HFFc6 (cell line): ENCODE results near the gene TMEM178A. TPM values are rescaled to one million over a fixed set of nuclear protein-coding genes. Genes with fewer than 3 reads are reported as not detected.

ENCODE experiments used
- DNase-seq: peaks from one replicate; pipeline ENCODE4 v3.0.0-alpha.2; 2018
- H3K27ac Mint-ChIP-seq: 2 replicates; pipeline ENCODE4 v1.8.0; 2020; ENCODE audit warnings: mild to moderate bottlenecking, mixed read lengths
- H3K27me3 Mint-ChIP-seq: 2 replicates; pipeline ENCODE4 v1.8.0; 2021; ENCODE audit warnings: mild to moderate bottlenecking, moderate library complexity, mixed read lengths; ENCODE audit not compliant: insufficient read depth
- H3K36me3 Mint-ChIP-seq: 2 replicates; pipeline ENCODE4 v1.8.0; 2021; ENCODE audit warnings: low read depth, mixed read lengths
- H3K4me1 Mint-ChIP-seq: 2 replicates; pipeline ENCODE4 v1.8.0; 2020; ENCODE audit warnings: low read depth, mixed read lengths
- H3K4me3 Mint-ChIP-seq: 2 replicates; pipeline ENCODE4 v1.8.0; 2020; ENCODE audit warnings: mild to moderate bottlenecking, moderate library complexity, mixed read lengths
- H3K9me3 Mint-ChIP-seq: 2 replicates; pipeline ENCODE4 v1.8.0; 2020; ENCODE audit warnings: mild to moderate bottlenecking, mixed read lengths
- total RNA-seq, 6 experiments: library from RNA; stranded (reverse); fragmentation: NEBNext Ultra II Directional; extraction: Animal tissue kit (Norgen Biotek cat#: 25700); gene quantifications; 2 replicates in 1 of 6; 3 replicates in 5 of 6; pipeline ENCODE4 v1.2.3, GENCODE V29; 2021
- TF ChIP-seq, protein P1 (sequence below): fragments of 200-600 bp; sonication (generic); IDR thresholded peaks from 2 replicates; pipeline ENCODE4 v1.5.0; 2021; ENCODE audit warnings: antibody characterized with exemption, mild to moderate bottlenecking

TMEM178A gene
- total RNA-seq, 6 experiments from 2014 or later = 0.18 to 0.99 (median 0.44) TPM

DNA sequence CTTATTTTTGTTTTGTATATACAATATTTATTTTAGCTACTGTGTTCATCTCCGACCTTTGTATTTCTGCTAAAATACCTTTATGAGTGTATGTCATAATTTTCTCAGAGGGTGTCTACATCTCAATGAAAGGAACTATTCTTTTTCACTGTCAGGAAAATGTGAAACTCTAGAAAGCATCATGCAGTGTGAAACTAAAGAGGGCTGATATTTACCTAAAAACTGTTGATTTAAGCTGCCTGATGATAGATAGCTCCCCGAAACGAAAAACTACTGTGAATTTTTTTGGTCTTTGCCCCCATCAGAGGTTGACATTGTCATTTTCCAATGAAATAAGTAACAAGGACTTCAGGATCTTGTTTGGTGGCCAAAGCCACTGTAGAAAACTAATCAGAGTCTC is 38.8 kb downstream of the TMEM178A start:
- Mint-ChIP-seq H3K36me3 (peaks cover 22% of the 10 kb centered on the region), H3K27ac (no peak overlapping the region), H3K4me1 (no peaks in the 10 kb centered on the region), H3K4me3 (no peak overlapping the region), H3K27me3 (peaks cover 2% of the 10 kb centered on the region), H3K9me3 (peaks cover 27% of the 10 kb centered on the region)
- no peak for DNase-seq
- TF ChIP-seq, protein P1, sequence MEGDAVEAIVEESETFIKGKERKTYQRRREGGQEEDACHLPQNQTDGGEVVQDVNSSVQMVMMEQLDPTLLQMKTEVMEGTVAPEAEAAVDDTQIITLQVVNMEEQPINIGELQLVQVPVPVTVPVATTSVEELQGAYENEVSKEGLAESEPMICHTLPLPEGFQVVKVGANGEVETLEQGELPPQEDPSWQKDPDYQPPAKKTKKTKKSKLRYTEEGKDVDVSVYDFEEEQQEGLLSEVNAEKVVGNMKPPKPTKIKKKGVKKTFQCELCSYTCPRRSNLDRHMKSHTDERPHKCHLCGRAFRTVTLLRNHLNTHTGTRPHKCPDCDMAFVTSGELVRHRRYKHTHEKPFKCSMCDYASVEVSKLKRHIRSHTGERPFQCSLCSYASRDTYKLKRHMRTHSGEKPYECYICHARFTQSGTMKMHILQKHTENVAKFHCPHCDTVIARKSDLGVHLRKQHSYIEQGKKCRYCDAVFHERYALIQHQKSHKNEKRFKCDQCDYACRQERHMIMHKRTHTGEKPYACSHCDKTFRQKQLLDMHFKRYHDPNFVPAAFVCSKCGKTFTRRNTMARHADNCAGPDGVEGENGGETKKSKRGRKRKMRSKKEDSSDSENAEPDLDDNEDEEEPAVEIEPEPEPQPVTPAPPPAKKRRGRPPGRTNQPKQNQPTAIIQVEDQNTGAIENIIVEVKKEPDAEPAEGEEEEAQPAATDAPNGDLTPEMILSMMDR = no peak

DNA sequence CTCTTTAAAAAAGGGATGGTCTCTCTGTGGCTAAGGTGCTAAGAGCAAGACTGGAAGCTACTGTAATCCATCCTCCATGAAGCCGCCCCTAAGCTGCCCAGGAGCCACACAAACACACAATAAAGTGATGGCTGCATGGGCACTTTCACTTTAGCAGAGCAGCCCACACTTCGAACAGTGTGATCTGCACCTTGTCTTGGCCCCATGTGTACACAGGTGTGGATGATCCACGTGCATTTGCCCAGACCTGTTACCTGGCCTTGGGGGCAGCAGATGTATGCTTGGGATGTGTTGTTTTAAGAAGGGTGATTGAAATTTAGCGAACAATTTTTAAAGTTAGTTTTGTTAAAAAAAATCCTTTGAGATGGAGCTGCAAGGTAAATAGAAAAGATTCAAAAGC is 39.9 kb downstream of the TMEM178A start:
- Mint-ChIP-seq H3K27ac (no peak overlapping the region), H3K36me3 (peaks cover 22% of the 10 kb centered on the region), H3K9me3 (peaks cover 22% of the 10 kb centered on the region), H3K4me3 (no peak overlapping the region), H3K4me1 (no peaks in the 10 kb centered on the region), H3K27me3 (peaks cover 2% of the 10 kb centered on the region)
- TF ChIP-seq, protein P1 = no peak
- DNase-seq = no peak

DNA sequence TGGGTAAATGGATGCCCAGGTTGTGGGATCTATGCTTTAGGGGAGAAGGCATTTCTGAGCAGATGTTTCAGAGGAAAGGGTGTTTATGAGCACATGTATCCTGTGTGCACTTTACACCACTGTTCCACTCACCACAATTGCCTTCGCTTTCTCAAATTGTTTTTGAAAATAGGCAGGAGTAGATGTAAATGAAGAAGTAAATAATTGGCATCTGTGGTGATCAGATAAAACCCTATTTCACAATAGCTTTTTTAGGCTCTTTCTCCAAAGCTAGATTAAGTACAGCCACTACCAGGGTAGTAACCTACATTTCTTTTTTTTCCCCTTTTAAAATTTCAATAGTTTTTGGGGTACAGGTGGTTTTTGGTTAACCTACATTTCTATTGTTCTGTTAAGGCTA is 40.6 kb downstream of the TMEM178A start:
- Mint-ChIP-seq H3K9me3 (peaks cover 15% of the 10 kb centered on the region), H3K36me3 (peaks cover 17% of the 10 kb centered on the region), H3K4me3 (no peak overlapping the region), H3K27me3 (peaks cover 2% of the 10 kb centered on the region), H3K27ac (no peak overlapping the region), H3K4me1 (no peaks in the 10 kb centered on the region)
- TF ChIP-seq, protein P1 = no peak
- no peak for DNase-seq

GRCh38 chr2:39706945-39707344 is 41.2 kb downstream of the TMEM178A start:
- DNase-seq = no peak
- Mint-ChIP-seq H3K27ac (no peak overlapping the region), H3K9me3 (peaks cover 9% of the 10 kb centered on the region), H3K4me1 (no peaks in the 10 kb centered on the region), H3K4me3 (no peak overlapping the region), H3K27me3 (peaks cover 2% of the 10 kb centered on the region), H3K36me3 (peaks cover 10% of the 10 kb centered on the region)
- TF ChIP-seq, protein P1 = no peak

DNA sequence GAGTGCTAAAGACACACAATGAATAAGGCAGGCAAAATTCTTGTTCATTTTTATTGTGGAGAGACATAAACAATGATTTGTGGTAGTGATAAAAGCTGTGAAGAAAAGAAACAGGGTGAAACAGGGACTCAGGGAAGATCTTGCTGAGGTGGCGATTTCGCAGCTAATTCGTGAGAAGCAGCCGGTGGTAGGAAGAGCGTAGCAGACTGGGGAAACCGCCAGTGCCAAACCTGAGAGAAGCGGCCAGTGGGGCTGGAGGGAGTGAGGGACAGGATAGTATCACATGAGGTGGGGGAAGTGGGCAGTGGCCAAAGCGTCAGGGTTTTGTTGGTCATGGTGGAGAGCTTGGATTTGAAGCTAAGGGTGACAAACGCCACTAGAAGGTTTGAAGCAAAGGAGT is 42.3 kb downstream of the TMEM178A start:
- Mint-ChIP-seq H3K27me3 (peaks cover 2% of the 10 kb centered on the region), H3K36me3 (peaks cover 5% of the 10 kb centered on the region; the same call in 1 of the 2 replicates), H3K9me3 (peaks cover 4% of the 10 kb centered on the region; the same call in 1 of the 2 replicates), H3K4me1 (no peaks in the 10 kb centered on the region), H3K27ac (no peak overlapping the region), H3K4me3 (no peak overlapping the region)
- DNase-seq = no peak
- TF ChIP-seq, protein P1 = no peak

DNA sequence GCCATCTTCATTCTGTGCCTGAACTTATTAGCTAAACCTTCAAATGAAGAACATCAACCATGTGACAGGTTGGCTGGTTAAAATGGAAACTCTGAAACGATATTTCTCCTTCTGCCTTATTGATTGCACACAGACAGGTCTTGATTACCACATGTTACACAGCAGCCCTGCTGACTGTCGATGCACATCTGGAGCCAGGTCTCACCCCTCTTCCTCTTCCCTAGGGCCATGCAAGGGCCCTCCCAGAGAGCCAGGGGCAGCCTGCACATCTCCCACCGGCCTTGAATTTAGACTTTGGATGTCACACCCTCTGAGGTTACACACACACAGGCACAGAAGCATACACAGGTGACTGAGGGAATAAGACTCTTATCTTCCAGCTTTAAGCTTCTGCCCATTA is 45.1 kb downstream of the TMEM178A start:
- Mint-ChIP-seq H3K36me3 (peaks cover 5% of the 10 kb centered on the region; the same call in 1 of the 2 replicates), H3K9me3 (peaks cover 4% of the 10 kb centered on the region; the same call in 1 of the 2 replicates), H3K4me3 (no peak overlapping the region), H3K4me1 (no peaks in the 10 kb centered on the region), H3K27me3 (peaks cover 3% of the 10 kb centered on the region), H3K27ac (no peak overlapping the region)
- DNase-seq = no peak
- TF ChIP-seq, protein P1 = no peak
